C4-2B (cell line): ENCODE data around the gene TRAF3IP1.

Experiments used
- CTCF ChIP-seq: fragments of 450-650 bp; conservative IDR thresholded peaks from 2 replicates; pipeline ENCODE4 v1.5.1; 2017; ENCODE audit warnings: mild to moderate bottlenecking
- ZFX ChIP-seq: fragments of 450-650 bp; IDR thresholded peaks from 2 replicates; pipeline ENCODE4 v1.6.1; 2017

DNA sequence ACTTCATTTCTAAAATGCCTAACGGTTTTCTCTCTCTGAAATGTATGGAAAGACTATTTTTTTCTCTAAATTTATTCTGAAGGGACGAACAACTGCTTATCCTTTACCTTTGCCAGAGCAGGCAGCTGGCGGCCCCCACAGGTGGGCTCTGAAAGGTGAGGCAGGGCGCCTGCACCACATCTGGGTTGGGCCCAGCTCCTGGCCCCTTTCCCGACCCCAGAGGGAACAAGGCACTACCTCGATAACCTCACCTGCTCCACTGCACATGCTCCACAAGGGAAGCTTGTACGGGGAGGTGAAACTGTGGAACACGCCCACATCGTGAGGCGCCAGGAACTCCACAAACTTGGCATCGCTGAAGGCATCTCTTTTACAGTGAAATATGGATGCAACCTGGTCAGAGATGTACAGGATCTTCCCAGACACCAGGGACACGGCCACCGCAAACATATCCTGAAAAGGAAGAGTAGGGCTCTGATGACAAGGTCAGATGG, 49.2 kb upstream of the TRAF3IP1 start:
- TF ChIP-seq CTCF (no peak), ZFX (no peak)
